ENCODE measurements around the gene TEAD1.

The TEAD1 gene

DNA sequence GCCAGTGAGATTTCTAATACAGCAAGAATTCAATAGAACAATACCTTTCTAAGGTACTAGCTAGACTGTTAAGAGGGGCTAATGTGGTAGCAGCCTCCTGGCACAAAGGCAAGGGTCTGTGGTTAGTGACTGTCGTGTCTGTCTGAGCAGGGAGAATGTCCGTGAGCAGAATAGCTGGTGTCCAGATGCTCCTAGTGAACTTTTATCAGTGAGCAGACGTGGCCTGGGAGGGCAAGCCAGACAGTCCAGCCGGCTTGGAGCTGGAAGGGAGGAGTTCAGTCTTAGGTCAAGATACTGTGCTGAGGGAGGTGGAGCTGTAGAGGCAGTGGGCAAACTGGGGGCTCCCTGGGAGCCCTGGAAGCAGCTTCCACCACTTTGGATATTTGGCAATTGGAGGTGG, 138.6 kb downstream of the TEAD1 start:
- no peak overlapping the region for H3K4me3 ChIP-seq (ENCODE audit: low read length)
- H3K4me1 ChIP-seq (ENCODE audit: low read length), result peaks cover 73% of the 10 kb centered on the region
- H3K9me2 ChIP-seq (replicated peaks; ENCODE audit: insufficient read depth, low read length), result no peaks in the 10 kb centered on the region
- H3K27ac ChIP-seq (ENCODE audit: low read length), result no peak overlapping the region
- H3K79me2 ChIP-seq (ENCODE audit: low read length), result peaks cover 79% of the 10 kb centered on the region
- no peaks in the 10 kb centered on the region for H3K36me3 ChIP-seq (replicated peaks; ENCODE audit: insufficient read depth, low read length)
- H3K27me3 ChIP-seq (replicated peaks; ENCODE audit: insufficient read depth, low read length), result no peaks in the 10 kb centered on the region
- H3K9me3 ChIP-seq (replicated peaks; ENCODE audit: insufficient read depth, low read length), result no peaks in the 10 kb centered on the region
- H3F3A ChIP-seq (ENCODE audit: insufficient read depth, low read length), result peaks cover 58% of the 10 kb centered on the region
- no peak overlapping the region for H3K9ac ChIP-seq (ENCODE audit: low read length)
- no peaks in the 10 kb centered on the region for H4K20me1 ChIP-seq (ENCODE audit: insufficient read depth, low read length)
- no peak for DNase-seq
- TF ChIP-seq, protein P1, sequence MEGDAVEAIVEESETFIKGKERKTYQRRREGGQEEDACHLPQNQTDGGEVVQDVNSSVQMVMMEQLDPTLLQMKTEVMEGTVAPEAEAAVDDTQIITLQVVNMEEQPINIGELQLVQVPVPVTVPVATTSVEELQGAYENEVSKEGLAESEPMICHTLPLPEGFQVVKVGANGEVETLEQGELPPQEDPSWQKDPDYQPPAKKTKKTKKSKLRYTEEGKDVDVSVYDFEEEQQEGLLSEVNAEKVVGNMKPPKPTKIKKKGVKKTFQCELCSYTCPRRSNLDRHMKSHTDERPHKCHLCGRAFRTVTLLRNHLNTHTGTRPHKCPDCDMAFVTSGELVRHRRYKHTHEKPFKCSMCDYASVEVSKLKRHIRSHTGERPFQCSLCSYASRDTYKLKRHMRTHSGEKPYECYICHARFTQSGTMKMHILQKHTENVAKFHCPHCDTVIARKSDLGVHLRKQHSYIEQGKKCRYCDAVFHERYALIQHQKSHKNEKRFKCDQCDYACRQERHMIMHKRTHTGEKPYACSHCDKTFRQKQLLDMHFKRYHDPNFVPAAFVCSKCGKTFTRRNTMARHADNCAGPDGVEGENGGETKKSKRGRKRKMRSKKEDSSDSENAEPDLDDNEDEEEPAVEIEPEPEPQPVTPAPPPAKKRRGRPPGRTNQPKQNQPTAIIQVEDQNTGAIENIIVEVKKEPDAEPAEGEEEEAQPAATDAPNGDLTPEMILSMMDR (IDR thresholded peaks at IDR 0.05; ENCODE audit: low read length), result no peak
- TF ChIP-seq EZH2phosphoT487 (IDR thresholded peaks at IDR 0.05; ENCODE audit: low read length) (no peak), EZH2 (optimal IDR thresholded peaks at IDR 0.05; ENCODE audit: low read depth, low read length) (no peak)
- H3K4me2 ChIP-seq (ENCODE audit: low read depth, low read length), result no peak overlapping the region
- H2AFZ ChIP-seq (ENCODE audit: low read length), result no peak overlapping the region

DNA sequence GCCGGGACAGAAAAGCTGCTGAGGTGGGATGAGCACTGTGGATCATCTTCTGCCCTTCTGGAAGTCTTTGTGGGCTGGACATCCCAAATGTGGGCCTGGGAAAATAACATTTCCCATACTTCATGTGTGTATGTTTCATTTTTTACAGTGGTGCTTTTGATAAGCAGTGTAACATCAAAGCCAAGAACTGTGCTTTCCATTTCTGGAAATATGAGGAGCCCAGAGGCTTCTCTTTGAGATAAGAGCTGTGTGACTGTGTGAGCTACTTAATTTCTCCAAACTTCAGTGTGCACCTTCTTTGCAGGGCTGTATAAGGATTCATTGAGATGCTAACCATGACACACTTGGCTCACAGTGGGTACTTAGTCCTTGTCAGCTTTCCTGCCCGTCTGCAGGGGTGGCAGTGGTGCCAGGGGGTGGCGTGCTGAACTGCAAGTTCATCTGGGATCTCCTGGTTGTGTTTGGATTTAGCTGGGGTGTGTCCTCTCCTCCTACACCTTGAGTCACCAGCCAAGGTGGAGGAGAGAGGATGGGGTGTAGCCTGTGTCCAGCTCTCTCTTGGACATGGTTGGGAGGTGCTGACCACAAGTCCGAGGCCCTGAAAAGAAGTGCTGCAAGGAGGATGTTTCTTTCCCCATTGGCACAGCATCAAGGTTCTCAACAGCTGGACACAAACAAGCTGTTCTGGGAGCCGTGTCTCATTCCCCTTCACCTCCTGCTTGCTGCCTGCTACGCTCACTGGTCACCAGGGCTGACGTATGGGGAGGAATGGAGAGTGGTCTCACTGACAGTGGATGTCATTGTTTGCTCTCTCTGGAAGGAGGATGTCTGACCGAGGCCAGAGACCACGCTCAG, 139.4 kb downstream of the TEAD1 start:
- no peaks in the 10 kb centered on the region for H4K20me1 ChIP-seq (ENCODE audit: insufficient read depth, low read length)
- peak overlapping the region; percentile 80 for H3K4me2 ChIP-seq (ENCODE audit: low read depth, low read length)
- H3K36me3 ChIP-seq (replicated peaks; ENCODE audit: insufficient read depth, low read length), result no peaks in the 10 kb centered on the region
- no peak overlapping the region for H2AFZ ChIP-seq (ENCODE audit: low read length)
- DNase-seq, result no peak
- H3K9me3 ChIP-seq (replicated peaks; ENCODE audit: insufficient read depth, low read length), result no peaks in the 10 kb centered on the region
- H3K27ac ChIP-seq (ENCODE audit: low read length), result peak overlapping the region; percentile 91
- no peaks in the 10 kb centered on the region for H3K27me3 ChIP-seq (replicated peaks; ENCODE audit: insufficient read depth, low read length)
- H3K4me3 ChIP-seq (ENCODE audit: low read length), result no peak overlapping the region
- peaks cover 86% of the 10 kb centered on the region for H3K79me2 ChIP-seq (ENCODE audit: low read length)
- H3K9me2 ChIP-seq (replicated peaks; ENCODE audit: insufficient read depth, low read length), result no peaks in the 10 kb centered on the region
- H3K9ac ChIP-seq (ENCODE audit: low read length), result peak overlapping the region; percentile 54; the same call in 1 of the 2 replicates
- peaks cover 50% of the 10 kb centered on the region for H3F3A ChIP-seq (ENCODE audit: insufficient read depth, low read length)
- H3K4me1 ChIP-seq (ENCODE audit: low read length), result peaks cover 67% of the 10 kb centered on the region
- no peak for TF ChIP-seq EZH2 (optimal IDR thresholded peaks at IDR 0.05; ENCODE audit: low read depth, low read length)

DNA sequence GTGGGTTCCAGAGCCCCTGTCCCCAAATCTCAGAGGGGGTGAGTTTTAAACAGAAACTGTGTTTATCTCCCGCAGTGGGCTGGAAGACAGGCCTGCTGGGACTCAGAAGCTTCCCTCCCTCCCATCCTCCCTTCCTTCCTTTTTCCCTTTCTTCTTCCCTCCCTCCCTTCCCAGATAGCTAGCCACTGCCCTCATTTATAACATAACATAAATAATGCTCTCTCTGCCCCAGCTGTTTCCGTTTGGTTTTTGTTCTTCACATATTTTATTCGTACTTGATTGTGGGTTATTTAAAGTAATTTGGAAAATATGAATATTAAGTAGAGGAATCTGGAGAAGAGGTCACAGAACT, 140.9 kb downstream of the TEAD1 start:
- no peaks in the 10 kb centered on the region for H3K27me3 ChIP-seq (replicated peaks; ENCODE audit: insufficient read depth, low read length)
- peaks cover 76% of the 10 kb centered on the region for H3K79me2 ChIP-seq (ENCODE audit: low read length)
- H3K9me2 ChIP-seq (replicated peaks; ENCODE audit: insufficient read depth, low read length), result no peaks in the 10 kb centered on the region
- H3K9ac ChIP-seq (ENCODE audit: low read length), result peak overlapping the region; percentile 54
- H3K36me3 ChIP-seq (replicated peaks; ENCODE audit: insufficient read depth, low read length), result no peaks in the 10 kb centered on the region
- peaks cover 44% of the 10 kb centered on the region for H3F3A ChIP-seq (ENCODE audit: insufficient read depth, low read length)
- peaks cover 56% of the 10 kb centered on the region for H3K4me1 ChIP-seq (ENCODE audit: low read length)
- peak overlapping the region; percentile 51 for H2AFZ ChIP-seq (ENCODE audit: low read length)
- DNase-seq, result no peak
- H4K20me1 ChIP-seq (ENCODE audit: insufficient read depth, low read length), result no peaks in the 10 kb centered on the region
- H3K4me3 ChIP-seq (ENCODE audit: low read length), result peak overlapping the region; percentile 44
- no peaks in the 10 kb centered on the region for H3K9me3 ChIP-seq (replicated peaks; ENCODE audit: insufficient read depth, low read length)
- no peak for TF ChIP-seq EZH2phosphoT487 (IDR thresholded peaks at IDR 0.05; ENCODE audit: low read length)
- TF ChIP-seq EZH2 (optimal IDR thresholded peaks at IDR 0.05; ENCODE audit: low read depth, low read length), result no peak
- TF ChIP-seq, protein P1 (IDR thresholded peaks at IDR 0.05; ENCODE audit: low read length), result no peak
- peak overlapping the region; percentile 91 for H3K27ac ChIP-seq (ENCODE audit: low read length)
- H3K4me2 ChIP-seq (ENCODE audit: low read depth, low read length), result peak overlapping the region; percentile 80
